ENCODE results near the gene TUBB2A. TPM values are rescaled to one million over a fixed set of nuclear protein-coding genes. Genes with fewer than 3 reads are reported as not detected.

The TUBB2A gene
- polyA plus RNA-seq, 1 of the 3 experiments (the other 2 are of a cell fraction), result 199 TPM

GRCh38 chr6:3201388-3201787, 44.0 kb upstream of the TUBB2A start:
- Histone ChIP-seq H3K79me2 (ENCODE audit: insufficient read depth) (no peaks in the 10 kb centered on the region), H3K36me3 (replicated peaks in 1 of 2; ENCODE audit: control insufficient read depth in 1 of 2, insufficient read depth in 2 of 2, low read length in 1 of 2) (no peaks in the 10 kb centered on the region), H3K27ac (ENCODE audit: low read depth in 2 of 2, low read length in 1 of 2) (no peak overlapping the region), H2AFZ (ENCODE audit: low read depth) (no peak overlapping the region), H4K20me1 (ENCODE audit: insufficient read depth) (no peaks in the 10 kb centered on the region), H3K27me3 (ENCODE audit: insufficient read depth) (no peaks in the 10 kb centered on the region), H3K4me3 (ENCODE audit: low read depth in 2 of 2, low read length in 1 of 2) (no peak overlapping the region), H3F3A (replicated peaks; ENCODE audit: insufficient read depth) (no peaks in the 10 kb centered on the region), H3K9ac (no peak overlapping the region), H3K9me2 (no peaks in the 10 kb centered on the region), H3K9me3 (no peaks in the 10 kb centered on the region), H3K4me1 (ENCODE audit: control insufficient read depth in 1 of 2, insufficient read depth in 2 of 2, low read depth in 1 of 2, low read length in 1 of 2) (no peaks in the 10 kb centered on the region), H3K4me2 (no peak overlapping the region)
- DNase-seq, result no peak
- 90% methylated on average over 2 of the region's 2 CpGs for WGBS (ENCODE audit: low lambda C conversion rate)
- TF ChIP-seq, protein P1, sequence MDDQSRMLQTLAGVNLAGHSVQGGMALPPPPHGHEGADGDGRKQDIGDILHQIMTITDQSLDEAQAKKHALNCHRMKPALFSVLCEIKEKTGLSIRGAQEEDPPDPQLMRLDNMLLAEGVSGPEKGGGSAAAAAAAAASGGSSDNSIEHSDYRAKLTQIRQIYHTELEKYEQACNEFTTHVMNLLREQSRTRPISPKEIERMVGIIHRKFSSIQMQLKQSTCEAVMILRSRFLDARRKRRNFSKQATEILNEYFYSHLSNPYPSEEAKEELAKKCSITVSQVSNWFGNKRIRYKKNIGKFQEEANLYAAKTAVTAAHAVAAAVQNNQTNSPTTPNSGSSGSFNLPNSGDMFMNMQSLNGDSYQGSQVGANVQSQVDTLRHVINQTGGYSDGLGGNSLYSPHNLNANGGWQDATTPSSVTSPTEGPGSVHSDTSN (IDR thresholded peaks at IDR 0.05), result no peak
- TF ChIP-seq SIN3A (IDR thresholded peaks at IDR 0.05; ENCODE audit: borderline replicate concordance, low read depth, low read length) (no peak), RXRA (IDR thresholded peaks at IDR 0.05; ENCODE audit: borderline replicate concordance, low read depth) (no peak), CHD2 (IDR thresholded peaks at IDR 0.05; ENCODE audit: low read length, partially characterized antibody) (no peak)
- TF ChIP-seq, protein P2, sequence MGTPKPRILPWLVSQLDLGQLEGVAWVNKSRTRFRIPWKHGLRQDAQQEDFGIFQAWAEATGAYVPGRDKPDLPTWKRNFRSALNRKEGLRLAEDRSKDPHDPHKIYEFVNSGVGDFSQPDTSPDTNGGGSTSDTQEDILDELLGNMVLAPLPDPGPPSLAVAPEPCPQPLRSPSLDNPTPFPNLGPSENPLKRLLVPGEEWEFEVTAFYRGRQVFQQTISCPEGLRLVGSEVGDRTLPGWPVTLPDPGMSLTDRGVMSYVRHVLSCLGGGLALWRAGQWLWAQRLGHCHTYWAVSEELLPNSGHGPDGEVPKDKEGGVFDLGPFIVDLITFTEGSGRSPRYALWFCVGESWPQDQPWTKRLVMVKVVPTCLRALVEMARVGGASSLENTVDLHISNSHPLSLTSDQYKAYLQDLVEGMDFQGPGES (IDR thresholded peaks at IDR 0.05; ENCODE audit: low read depth, low read length), result no peak
- CTCF ChIA-PET, result no interaction called here
- POLR2A ChIA-PET, result no interaction called here

GRCh38 chr6:3200682-3201081, 43.3 kb upstream of the TUBB2A start:
- no peak overlapping the region for H3K9ac ChIP-seq
- no peaks in the 10 kb centered on the region; a peak in 1 of 4 replicates for H3K4me1 ChIP-seq (ENCODE audit: control insufficient read depth in 1 of 2, insufficient read depth in 2 of 2, low read depth in 1 of 2, low read length in 1 of 2)
- no peaks in the 10 kb centered on the region for H3F3A ChIP-seq (replicated peaks; ENCODE audit: insufficient read depth)
- CTCF ChIA-PET, result no interaction called here
- no peaks in the 10 kb centered on the region for H4K20me1 ChIP-seq (ENCODE audit: insufficient read depth)
- H3K27ac ChIP-seq (ENCODE audit: low read depth in 2 of 2, low read length in 1 of 2), result no peak overlapping the region
- POLR2A ChIA-PET, result no interaction called here
- no peaks in the 10 kb centered on the region for H3K36me3 ChIP-seq (replicated peaks in 1 of 2; ENCODE audit: control insufficient read depth in 1 of 2, insufficient read depth in 2 of 2, low read length in 1 of 2)
- no peak overlapping the region for H2AFZ ChIP-seq (ENCODE audit: low read depth)
- no peaks in the 10 kb centered on the region for H3K27me3 ChIP-seq (ENCODE audit: insufficient read depth)
- no peaks in the 10 kb centered on the region for H3K9me3 ChIP-seq
- no peak overlapping the region for H3K4me3 ChIP-seq (ENCODE audit: low read depth in 2 of 2, low read length in 1 of 2)
- H3K79me2 ChIP-seq (ENCODE audit: insufficient read depth), result no peaks in the 10 kb centered on the region
- TF ChIP-seq RXRA (IDR thresholded peaks at IDR 0.05; ENCODE audit: borderline replicate concordance, low read depth) (no peak), USF1 (IDR thresholded peaks at IDR 0.05; ENCODE audit: borderline replicate concordance, low read depth) (no peak), MAX (IDR thresholded peaks at IDR 0.05; ENCODE audit: low read depth) (no peak), JUND (IDR thresholded peaks at IDR 0.05) (no peak), GATA2 (CRISPR knock-in tag; IDR thresholded peaks at IDR 0.05) (no peak), YY1 (IDR thresholded peaks at IDR 0.05; ENCODE audit: low read depth) (no peak), EZH2phosphoT487 (IDR thresholded peaks at IDR 0.05; ENCODE audit: borderline replicate concordance, low read depth) (no peak), GABPA (IDR thresholded peaks at IDR 0.05; ENCODE audit: low read depth) (no peak), RCOR1 (IDR thresholded peaks at IDR 0.05; ENCODE audit: low read length) (no peak)
- TF ChIP-seq, protein P3, sequence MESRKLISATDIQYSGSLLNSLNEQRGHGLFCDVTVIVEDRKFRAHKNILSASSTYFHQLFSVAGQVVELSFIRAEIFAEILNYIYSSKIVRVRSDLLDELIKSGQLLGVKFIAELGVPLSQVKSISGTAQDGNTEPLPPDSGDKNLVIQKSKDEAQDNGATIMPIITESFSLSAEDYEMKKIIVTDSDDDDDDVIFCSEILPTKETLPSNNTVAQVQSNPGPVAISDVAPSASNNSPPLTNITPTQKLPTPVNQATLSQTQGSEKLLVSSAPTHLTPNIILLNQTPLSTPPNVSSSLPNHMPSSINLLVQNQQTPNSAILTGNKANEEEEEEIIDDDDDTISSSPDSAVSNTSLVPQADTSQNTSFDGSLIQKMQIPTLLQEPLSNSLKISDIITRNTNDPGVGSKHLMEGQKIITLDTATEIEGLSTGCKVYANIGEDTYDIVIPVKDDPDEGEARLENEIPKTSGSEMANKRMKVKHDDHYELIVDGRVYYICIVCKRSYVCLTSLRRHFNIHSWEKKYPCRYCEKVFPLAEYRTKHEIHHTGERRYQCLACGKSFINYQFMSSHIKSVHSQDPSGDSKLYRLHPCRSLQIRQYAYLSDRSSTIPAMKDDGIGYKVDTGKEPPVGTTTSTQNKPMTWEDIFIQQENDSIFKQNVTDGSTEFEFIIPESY (IDR thresholded peaks at IDR 0.05; ENCODE audit: borderline replicate concordance, low read depth), result no peak
- TF ChIP-seq, protein P4, sequence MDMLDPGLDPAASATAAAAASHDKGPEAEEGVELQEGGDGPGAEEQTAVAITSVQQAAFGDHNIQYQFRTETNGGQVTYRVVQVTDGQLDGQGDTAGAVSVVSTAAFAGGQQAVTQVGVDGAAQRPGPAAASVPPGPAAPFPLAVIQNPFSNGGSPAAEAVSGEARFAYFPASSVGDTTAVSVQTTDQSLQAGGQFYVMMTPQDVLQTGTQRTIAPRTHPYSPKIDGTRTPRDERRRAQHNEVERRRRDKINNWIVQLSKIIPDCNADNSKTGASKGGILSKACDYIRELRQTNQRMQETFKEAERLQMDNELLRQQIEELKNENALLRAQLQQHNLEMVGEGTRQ (IDR thresholded peaks at IDR 0.05; ENCODE audit: borderline replicate concordance, low read depth, low read length), result no peak
- H3K9me2 ChIP-seq, result no peaks in the 10 kb centered on the region
- no peak for DNase-seq
- no peak overlapping the region for H3K4me2 ChIP-seq

Data from SK-N-SH (cell line).